ENCODE data around the gene GALNT2.

Gene GALNT2

DNA sequence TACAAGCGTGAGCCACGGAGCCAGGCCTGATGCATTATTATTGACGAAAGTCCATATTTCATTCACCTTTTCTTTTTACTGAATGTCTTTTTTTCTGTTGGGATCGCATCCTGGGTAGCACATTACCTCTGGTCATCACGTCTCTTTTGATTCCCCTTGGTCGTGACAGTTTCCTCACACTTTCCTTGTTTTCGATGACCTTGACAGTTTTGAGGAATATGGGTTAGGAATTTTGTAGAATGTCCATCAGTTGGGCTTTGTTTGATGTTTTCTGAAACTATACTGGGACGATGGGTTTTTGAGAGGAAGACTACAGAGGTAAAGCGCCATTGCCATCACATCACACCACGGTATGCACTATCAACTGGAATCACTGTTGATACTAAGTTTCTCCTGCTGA lies 26.6 kb upstream of the GALNT2 start:
- DNase-seq (ENCODE audit: low read depth): no peak
- H3K4me3 ChIP-seq (ENCODE audit: low read length): no peak overlapping the region
- no peak for TF ChIP-seq CTCF (IDR thresholded peaks at IDR 0.05; ENCODE audit: insufficient read depth, low read depth, low read length, missing control alignments)

- no peak for TF ChIP-seq CTCF (IDR thresholded peaks at IDR 0.05; ENCODE audit: insufficient read depth, low read depth, low read length, missing control alignments)
- DNase-seq (ENCODE audit: low read depth): no peak
- H3K4me3 ChIP-seq (ENCODE audit: low read length): no peak overlapping the region
These were observed 24.0 kb upstream of the GALNT2 start for GRCh38 chr1:230043081-230043480.

- TF ChIP-seq CTCF (IDR thresholded peaks at IDR 0.05; ENCODE audit: insufficient read depth, low read depth, low read length, missing control alignments): no peak
- no peak overlapping the region for H3K4me3 ChIP-seq (ENCODE audit: low read length)
- DNase-seq (ENCODE audit: low read depth): no peak
These were observed 22.3 kb upstream of the GALNT2 start for GRCh38 chr1:230044729-230045128.

- peak; percentile 70 for DNase-seq (ENCODE audit: low read depth)
- no peak overlapping the region for H3K4me3 ChIP-seq (ENCODE audit: low read length)
- no peak for TF ChIP-seq CTCF (IDR thresholded peaks at IDR 0.05; ENCODE audit: insufficient read depth, low read depth, low read length, missing control alignments)
These were observed 19.7 kb upstream of the GALNT2 start for GRCh38 chr1:230047114-230047865.

- TF ChIP-seq CTCF (IDR thresholded peaks at IDR 0.05; ENCODE audit: insufficient read depth, low read depth, low read length, missing control alignments): no peak
- no peak for DNase-seq (ENCODE audit: low read depth)
- H3K4me3 ChIP-seq (ENCODE audit: low read length): no peak overlapping the region
These were observed 18.7 kb upstream of the GALNT2 start for GRCh38 chr1:230048322-230048721.

DNA sequence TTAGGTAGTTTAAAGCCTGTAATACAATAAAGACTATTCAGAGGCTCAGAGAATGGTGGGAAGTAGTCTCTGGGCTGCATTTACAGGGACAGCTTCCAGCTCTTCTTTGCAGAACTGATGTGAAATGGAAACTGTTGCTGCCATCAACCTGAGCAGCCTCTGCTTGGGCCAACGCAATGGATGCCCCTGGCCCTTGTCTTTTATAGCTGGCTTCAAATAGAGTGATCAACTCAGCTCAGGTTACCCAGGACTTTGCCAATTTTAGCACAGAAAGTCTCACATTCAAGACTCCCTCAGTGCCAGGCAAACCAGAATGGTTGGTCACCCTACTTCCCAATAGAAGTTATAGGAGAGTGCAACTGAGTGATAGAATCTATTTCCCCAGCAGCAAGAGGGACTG lies 18.1 kb upstream of the GALNT2 start:
- no peak for TF ChIP-seq CTCF (IDR thresholded peaks at IDR 0.05; ENCODE audit: insufficient read depth, low read depth, low read length, missing control alignments)
- no peak for DNase-seq (ENCODE audit: low read depth)
- no peak overlapping the region for H3K4me3 ChIP-seq (ENCODE audit: low read length)

GRCh38 chr1:230049731-230050130 lies 17.3 kb upstream of the GALNT2 start:
- no peak overlapping the region for H3K4me3 ChIP-seq (ENCODE audit: low read length)
- TF ChIP-seq CTCF (IDR thresholded peaks at IDR 0.05; ENCODE audit: insufficient read depth, low read depth, low read length, missing control alignments): no peak
- DNase-seq (ENCODE audit: low read depth): no peak

Data from epithelial cell of esophagus (primary cell).